Limb (tissue), 2 donors: Measurements from ENCODE around the gene VSIR.

Experiments
- DNase-seq, 2 donors: peaks; one replicate each; pipeline ENCODE4 v3.0.0-alpha.2; 2016; ENCODE audit errors: extremely low spot score in 2 of 2

The VSIR gene

GRCh38 chr10:71773221-71773971 is at the start of gene VSIR:
TSS of gene VSIR (minus strand) at chr10:71773520. CDS start at chr10:71773439, 81 bp downstream.
- peak; percentile 68 to 90 for DNase-seq

- no peak for DNase-seq
These were observed 48.8 kb upstream of the VSIR start for GRCh38 chr10:71821909-71822763.

DNA sequence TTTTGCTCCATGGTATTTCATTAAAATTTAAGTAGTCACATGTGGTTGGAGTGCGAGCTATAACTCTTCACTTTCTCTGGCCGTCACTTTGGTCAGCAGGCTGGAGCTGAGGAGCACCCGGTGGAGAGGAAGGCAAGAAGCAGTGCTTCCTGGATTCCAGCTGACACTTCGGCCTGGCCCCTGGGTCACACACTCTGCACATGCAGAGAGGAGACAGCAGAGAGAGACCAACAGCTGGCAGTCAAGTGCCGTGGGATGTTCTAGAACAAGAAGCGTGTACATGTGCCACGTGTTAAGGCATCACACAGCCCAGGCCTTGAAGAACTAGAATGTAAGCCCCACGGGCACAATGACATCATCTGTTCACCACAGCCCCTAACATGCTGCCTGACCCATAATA is 47.6 kb upstream of the VSIR start:
- no peak for DNase-seq

DNA sequence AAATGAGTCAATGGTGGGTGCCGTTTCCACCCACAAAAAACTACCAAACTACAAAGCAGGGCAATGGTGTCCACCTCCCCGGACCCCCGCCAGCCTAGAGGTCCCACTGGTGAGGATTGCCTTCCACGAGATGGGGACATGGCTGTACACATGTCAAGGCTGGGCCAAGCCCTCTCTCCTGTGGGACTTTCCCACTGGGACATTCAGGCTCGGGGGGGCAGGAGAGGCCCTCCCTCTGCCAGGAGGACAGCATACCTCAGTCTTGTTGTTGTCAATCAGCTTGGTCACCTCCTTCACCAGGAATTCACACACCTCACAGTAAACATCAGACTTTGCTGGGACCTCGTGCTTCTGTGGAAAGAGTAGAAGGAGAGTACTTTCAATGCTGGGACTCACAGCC is 46.7 kb upstream of the VSIR start:
- DNase-seq, result no peak

GRCh38 chr10:71819441-71819861 is 46.1 kb upstream of the VSIR start:
- DNase-seq, result no peak

DNA sequence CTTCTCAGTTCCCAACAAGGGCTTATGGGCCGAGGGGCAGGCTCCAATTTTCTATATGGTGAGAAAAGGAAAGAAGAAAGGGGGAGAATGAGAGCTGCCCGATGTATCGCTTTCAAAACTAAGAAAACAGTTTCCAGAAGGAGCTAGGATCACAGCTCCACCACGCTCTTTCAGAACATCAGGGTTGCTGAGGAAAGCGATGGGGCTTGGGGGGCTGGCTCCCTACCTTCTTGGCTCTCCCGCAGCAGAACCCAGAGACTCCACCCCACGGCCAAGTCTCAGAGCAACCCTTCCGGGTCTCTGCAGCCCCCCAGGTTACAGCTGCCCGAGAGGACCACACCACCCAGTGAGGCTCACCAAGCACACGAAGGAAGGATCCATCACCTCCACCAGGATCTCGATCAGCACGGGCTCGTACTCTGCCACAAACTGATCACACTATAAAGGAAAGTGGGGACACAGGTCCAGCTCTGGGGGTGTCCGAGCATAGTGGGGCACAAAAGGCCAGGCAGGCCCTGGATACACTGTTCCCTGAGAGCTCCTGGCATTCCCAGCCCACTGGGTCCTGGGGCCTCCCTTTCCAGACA is 45.4 kb upstream of the VSIR start:
- no peak for DNase-seq

- DNase-seq, result no peak
These were observed 44.7 kb upstream of the VSIR start for GRCh38 chr10:71817831-71818655.

DNA sequence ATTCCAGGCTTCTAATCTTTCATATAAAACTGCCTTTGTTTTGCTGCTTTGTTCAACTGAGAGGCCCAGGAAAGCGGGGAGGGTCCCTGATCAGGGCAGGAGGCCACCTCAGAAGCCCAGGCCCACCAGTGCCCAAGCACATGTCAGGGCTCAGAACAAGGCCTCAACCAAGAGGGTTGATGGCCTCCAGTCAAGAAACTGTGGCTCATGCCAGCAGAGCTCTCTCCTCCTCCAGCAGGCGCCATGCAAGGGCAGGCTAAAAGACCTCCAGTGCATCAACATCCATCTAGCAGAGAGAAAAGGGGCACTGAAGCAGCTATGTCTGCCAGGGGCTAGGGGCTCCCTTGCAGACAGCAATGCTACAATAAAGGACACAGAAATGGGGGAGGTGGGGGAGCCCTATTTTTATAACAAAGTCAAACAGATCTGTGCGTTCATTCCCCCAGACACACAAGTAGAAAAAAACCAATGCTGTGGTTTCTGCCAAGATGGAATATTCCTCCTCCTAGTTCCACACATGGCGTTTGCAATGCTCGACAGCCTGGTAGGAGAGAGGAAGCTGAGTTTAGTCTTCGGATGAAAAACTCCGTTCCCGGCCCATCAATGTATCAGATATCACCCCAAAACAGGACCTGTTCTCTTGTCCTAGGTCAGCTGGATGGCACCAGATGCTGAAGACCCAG is 43.8 kb upstream of the VSIR start:
- DNase-seq, result no peak

DNA sequence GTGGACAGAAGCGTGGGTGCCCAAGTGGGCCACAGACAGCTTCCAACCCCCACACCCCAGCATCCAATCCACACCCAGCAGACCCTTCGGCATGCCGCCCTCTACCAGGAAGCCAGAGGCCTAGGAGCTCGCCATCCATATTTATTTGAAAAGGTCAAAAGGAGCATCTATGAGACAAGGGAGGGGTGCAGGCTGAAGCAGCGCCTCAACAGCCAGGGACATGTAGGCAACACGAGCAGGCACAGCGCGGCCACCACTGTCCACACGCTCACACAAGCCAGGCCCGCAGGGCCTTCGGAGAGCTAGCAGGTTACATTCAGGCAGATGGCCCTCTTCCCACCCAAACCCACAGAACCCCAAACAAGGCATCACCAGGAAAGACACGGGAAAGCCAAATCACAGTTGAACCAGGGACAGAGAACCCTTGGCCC is 43.1 kb upstream of the VSIR start:
- no peak for DNase-seq

- no peak for DNase-seq
These were observed 42.3 kb upstream of the VSIR start for GRCh38 chr10:71815515-71816130.

DNA sequence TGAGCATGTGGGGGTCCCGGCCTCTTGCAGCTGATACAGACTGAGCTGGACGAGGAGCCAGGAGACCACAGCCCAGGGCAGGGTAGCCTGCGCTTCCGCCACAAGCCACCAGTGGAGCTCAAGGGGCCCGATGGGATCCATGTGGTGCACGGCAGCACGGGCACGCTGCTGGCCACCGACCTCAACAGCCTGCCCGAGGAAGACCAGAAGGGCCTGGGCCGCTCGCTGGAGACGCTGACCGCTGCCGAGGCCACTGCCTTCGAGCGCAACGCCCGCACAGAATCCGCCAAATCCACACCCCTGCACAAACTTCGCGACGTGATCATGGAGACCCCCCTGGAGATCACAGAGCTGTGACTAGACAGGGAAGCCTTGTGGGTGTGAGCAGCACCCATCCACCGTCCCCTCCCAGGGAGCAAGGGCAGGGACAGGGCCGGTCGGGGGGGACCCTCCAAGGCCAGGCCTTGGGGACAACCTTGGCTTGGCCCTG is 41.6 kb upstream of the VSIR start:
- DNase-seq, result no peak

- DNase-seq, result no peak
These were observed 39.7 kb upstream of the VSIR start for GRCh38 chr10:71812913-71813590.

DNA sequence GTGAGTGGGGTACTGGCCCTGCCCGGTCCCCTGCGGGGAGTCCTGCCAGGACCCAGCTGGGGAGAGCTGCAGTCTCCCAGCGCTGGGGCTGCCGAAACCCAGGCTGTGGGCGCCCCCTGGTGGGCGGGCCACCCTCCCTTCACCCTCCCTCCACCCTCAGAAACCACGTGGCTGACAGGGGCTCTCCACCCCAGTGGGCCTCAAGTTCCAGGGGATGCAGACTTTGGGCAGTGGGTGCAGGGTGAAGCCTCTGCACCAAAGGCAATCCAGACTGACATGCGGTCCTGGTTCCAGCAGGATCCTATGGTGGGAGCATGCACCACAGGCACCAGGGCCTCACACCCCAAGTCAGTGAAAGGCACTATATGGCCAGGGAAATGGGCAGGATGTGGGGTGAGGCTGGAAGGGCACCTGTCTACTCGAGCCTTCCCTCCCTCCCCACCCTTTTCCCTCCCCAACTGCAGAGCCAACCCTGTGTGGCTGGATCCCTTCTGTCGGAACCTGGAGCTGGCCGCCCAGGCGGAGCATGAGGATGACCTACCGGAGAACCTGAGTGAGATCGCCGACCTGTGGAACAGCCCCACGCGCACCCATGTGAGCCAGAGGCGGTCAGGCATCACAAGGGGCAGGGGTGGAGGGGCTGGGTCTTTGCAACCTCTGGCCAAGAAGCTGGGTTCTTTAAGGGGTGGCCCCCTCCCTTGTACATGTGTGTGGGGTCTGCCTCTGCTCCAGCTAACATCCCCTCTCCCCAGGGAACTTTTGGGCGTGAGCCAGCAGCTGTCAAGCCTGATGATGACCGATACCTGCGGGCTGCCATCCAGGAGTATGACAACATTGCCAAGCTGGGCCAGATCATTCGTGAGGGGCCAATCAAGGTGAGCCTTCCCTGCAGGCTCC is 38.9 kb upstream of the VSIR start:
- peak; percentile 8 to 61 for DNase-seq

DNA sequence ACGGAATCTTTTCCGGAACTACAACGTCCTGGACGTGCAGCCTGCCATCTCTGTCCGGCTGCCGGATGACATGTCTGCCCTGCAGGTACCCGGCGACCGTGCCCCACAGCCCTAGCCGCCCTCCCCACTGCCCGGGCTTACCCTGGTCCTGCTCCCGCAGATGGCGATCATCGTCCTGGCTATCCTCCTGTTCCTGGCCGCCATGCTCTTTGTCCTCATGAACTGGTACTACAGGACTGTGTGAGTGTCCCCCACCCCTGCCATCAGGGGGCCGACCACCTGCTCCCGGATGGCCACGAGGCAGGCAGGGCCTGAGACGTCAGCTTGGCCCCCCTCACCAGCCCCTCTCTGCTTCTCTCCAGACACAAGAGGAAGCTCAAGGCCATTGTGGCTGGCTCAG is 38.0 kb upstream of the VSIR start:
- DNase-seq, result no peak

DNA sequence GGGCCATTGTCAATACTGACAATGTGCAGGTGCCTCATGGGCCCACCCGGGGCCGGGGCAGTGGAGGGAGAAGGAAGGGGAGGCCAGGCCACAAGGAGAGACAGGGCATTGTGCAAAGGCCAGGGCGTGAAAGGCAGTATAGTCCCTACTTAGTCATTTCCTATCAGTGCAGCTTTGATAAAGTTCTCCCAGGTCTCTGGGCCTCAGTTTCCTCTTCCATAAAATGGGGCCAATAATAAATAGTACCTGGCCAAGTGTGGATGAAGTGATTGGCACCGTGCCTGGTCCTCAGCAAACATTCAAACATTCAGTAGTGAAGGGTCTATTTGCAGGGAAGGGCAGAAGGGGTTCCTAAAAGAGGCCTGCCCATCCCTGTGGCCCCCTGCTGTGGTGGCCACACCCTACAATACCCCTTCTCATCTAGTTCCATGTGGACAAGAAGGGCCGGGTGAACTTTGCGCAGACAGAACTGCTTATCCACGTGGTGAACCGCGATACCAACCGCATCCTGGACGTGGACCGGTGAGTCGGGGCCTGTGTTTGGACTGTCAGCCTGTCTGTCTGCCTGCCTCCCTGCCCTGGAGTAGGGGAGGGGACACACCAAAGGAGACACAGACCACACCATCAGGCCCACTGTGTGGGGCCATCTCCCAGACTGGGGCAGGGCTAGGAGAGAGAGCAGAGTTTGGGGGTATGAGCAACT is 36.9 kb upstream of the VSIR start:
- no peak for DNase-seq

- DNase-seq, result no peak
These were observed 36.3 kb upstream of the VSIR start for GRCh38 chr10:71809628-71810027.

- no peak for DNase-seq
These were observed 34.5 kb upstream of the VSIR start for GRCh38 chr10:71807557-71808510.
